GM20431 (cell line): ENCODE results near the gene BIRC6.
"Not testable (repeated sequence)": the region's sequence is repeated elsewhere in the genome, so short reads cannot be mapped to it uniquely, and the experiment has no call there.

Experiments used
- in situ Hi-C: fragments of 300-500 bp; cut with MseI, MboI; formaldehyde crosslinking; loops from one replicate; pipeline ENCODE4 v1.15.0; 2020; ENCODE audit warnings: low sequenced_read_pairs; ENCODE audit not compliant: unreplicated experiment

BIRC6 gene

DNA sequence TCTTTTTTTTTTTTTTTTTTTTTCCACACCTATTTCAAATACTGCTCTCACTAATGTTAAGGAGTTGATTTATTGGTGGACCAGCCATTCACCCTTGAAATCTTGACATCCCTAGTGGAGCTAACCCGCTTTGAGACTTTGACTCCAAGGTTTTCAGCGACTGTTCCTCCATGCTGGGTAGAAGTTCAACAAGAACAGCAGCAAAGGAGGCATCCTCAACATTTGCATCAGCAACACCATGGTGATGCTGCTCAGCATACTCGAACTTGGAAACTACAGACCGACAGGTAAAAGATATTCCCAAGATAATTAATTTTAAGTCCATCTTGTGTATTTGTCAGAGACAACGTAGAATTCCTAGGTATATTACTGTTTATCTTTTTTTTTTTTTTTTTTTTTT lies 74.0 kb downstream of the BIRC6 start:
- in situ Hi-C loops = no loop called here

DNA sequence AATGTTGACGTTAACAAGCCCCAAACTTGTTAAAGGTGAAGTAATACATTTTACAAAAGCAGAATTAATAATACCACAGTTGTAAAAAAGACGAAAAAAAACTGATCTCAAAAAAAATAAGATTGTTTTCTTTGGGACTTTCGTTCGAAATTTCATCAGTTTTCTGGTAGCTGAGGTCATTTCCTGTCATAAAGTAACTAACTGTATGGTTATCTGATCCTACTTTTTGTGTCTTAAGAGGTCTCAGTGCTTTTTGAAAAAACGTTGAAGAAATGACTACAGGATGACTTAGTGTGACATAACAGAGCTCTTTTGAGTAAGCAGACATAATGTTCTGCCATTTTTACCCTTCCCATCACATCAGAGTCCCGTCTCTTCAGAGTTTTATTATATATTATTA lies 79.3 kb downstream of the BIRC6 start:
- in situ Hi-C loops = no loop called here

GRCh38 chr2:32442020-32442467 lies 85.2 kb downstream of the BIRC6 start:
- in situ Hi-C loops = no loop called here

DNA sequence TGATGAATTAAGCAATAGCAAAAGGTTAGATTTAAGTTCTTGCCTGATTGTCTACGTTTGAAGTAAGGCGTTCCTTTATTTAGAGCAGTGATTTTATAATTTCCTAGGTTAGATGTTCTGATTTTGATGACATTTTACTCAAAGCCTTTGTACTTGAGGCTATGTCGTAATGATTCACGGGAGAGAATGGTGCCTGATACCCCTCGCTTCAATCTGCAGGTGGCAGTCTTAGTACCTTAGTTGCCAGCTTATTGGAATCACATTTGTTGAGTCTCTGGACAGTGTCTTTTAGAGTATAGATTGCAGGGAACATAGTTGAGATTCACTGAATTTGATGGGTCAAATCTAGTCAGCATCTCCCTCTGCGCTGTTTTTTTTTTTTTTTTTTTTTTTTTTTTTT lies 89.5 kb downstream of the BIRC6 start:
- in situ Hi-C loops = no loop called here

GRCh38 chr2:32450851-32451250 lies 94.0 kb downstream of the BIRC6 start:
- in situ Hi-C loops = no loop called here

DNA sequence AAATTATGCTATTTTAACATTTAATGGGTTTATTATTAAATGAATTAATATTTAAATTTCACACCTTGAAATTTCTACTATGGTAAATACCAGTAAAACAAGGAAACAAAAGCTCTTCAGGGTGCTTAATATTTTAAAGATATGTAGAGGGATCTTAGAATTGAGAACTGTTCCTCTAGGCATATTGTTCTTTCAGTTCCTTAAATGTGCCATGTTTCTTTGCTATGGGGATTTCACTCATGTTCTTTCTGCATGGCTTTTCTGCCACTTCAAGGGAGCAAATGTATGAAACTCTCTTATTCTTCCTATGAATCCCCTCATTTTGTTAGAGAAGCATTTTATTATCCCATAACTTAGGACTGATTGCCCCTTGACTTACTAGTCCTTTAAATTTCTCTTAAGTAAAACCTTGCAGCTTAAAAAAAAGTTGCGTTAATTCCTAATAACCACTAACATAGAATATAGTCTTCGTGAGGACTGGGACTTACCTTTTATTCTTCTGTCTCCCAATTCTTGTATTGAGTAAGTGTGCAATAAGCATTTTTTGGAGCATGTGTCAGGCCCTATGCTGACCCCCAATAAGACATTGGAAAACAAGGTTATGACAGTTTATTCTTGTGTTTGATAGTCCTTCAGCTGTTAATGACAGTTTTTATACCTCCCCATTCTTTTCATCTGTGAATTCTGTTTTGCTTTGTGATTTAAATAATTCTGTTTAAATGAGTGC lies 95.7 kb downstream of the BIRC6 start:
- in situ Hi-C loops = no loop called here

GRCh38 chr2:32453242-32454062 lies 96.6 kb downstream of the BIRC6 start:
- in situ Hi-C loops = no loop called here

DNA sequence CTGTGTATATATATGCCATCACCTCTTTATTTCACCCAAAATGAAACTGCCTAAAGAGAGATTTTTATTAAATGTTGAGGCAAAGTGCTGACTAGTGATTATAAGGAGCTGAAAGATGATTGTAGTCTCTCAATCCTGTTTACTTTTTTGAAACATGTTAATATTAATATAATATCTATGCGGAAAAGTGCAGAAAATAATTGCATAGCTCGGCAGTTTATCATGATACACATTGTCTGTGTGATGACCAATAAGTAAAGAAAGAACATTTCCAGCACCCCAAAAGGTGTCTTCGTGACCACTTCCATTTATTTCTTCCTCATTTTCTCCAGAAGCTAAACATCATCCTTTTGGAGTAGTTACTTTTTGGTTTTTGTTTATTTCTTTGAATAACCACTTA lies 99.0 kb downstream of the BIRC6 start:
- in situ Hi-C loops = no loop called here

GRCh38 chr2:32456808-32457207 lies 100.0 kb downstream of the BIRC6 start:
- in situ Hi-C loops = no loop called here

- in situ Hi-C loops = no loop called here
These were observed 101.0 kb downstream of the BIRC6 start for GRCh38 chr2:32457814-32458213.

GRCh38 chr2:32460861-32461260 lies 104.0 kb downstream of the BIRC6 start:
- in situ Hi-C loops = not testable (repeated sequence)

GRCh38 chr2:32463110-32463509 lies 106.3 kb downstream of the BIRC6 start:
- in situ Hi-C loops = no loop called here

GRCh38 chr2:32464431-32464830 lies 107.6 kb downstream of the BIRC6 start:
- in situ Hi-C loops = no loop called here

- in situ Hi-C loops = no loop called here
These were observed 115.8 kb downstream of the BIRC6 start for GRCh38 chr2:32472605-32473004.

GRCh38 chr2:32474381-32474780 lies 117.6 kb downstream of the BIRC6 start:
- in situ Hi-C loops = no loop called here

DNA sequence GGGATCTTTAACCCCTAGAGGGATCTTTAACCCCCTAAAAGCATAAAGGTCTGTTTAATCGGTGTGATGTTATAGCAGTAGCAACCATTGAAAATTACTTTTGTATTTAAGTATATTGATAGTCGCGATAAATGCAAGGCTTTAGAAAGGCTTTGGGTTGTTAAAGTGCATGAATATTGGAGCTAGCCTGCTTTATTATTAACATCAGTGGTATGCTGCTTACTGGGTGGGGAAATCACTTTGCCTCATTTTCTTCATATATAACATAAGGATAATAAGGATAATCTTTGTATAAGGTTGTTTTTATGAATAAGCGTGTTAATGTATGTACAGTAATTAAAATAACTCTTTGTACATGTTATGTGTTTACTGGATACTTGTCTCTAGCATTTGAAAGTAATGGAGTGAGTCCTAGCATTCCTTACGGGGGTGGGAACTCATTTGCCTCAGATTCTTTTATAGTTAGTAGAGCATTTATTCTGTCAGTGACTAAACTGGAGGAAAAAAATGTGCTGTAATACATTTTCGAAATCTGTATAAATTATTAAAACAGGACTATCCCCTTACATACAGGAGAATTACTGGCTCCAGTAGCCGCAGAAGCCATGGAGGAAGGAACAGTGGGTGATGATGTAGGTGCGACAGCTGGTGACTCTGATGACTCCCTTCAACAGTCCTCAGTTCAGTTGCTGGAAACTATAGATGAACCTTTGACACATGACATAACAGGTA lies 122.2 kb downstream of the BIRC6 start:
- in situ Hi-C loops = no loop called here

DNA sequence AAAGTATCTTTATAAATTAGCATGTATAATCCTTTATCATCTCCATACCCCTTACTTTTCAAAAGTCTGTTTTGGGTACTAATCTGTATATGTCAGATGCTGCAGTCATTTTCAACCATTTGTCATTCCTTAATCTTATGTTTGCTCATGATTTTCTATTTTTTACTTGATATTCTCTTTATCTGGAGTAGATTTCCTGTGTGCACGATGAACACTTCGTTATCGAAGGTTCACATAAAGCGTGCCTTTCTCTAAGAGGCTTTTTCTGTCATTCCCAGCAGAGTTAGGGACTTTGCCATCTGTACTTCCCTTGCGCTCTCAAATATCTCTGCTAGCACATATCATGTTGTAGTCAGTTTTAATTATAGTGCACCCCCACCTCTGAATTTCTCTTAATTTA lies 123.2 kb downstream of the BIRC6 start:
- in situ Hi-C loops = no loop called here

DNA sequence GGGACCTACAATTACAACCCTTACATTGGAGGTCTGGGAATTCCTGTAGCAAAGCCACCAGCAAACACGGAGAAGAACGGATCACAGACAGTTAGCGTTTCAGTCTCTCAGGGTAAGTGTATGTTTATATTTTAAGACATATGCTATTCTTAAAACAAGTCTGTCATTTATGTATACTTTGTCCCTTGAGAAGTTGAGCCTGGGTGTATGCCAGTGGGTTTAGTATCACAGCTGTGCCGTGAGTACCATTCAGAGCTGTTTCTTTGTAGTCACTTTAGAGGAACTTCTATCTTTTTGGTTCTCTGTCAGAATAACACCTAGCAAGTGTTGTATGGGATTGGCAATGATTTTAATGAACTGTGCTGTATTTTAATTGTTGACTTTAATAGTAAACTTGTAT lies 125.6 kb downstream of the BIRC6 start:
- in situ Hi-C loops = no loop called here

- in situ Hi-C loops = no loop called here
These were observed 128.1 kb downstream of the BIRC6 start for GRCh38 chr2:32484937-32485336.

GRCh38 chr2:32485399-32485798 lies 128.6 kb downstream of the BIRC6 start:
- in situ Hi-C loops = no loop called here

GRCh38 chr2:32489061-32489460 lies 132.2 kb downstream of the BIRC6 start:
- in situ Hi-C loops = no loop called here
